K562 (cell line): ENCODE data around the gene THAP11. TPM values are rescaled to one million over a fixed set of nuclear protein-coding genes. Genes with fewer than 3 reads are reported as not detected.
A peak's percentile ranks its signal among the peaks of the same experiment; 100 is the strongest.

Experiments used
- CEBPG ChIP-seq, 3 experiments: fragments of 200-800 bp in 1 of 3; sonication (Bioruptor generic) in 1 of 3; sonication (generic) in 1 of 3; formaldehyde crosslinking in 1 of 3; IDR thresholded peaks in 2 of 3; conservative IDR thresholded peaks in 1 of 3; 2 replicates each; pipeline versions ENCODE4 v1.6.1 to v1.8.0; 2016 to 2022; ENCODE audit warnings: missing compliant biosample characterization in 2 of 3, missing genetic modification characterization in 2 of 3, mild to moderate bottlenecking in 1 of 3, missing genetic modification reagents in 1 of 3
- CREB1 ChIP-seq, 2 experiments: sonication (generic) in 1 of 2; formaldehyde crosslinking in 1 of 2; IDR thresholded peaks; 2 replicates each; pipeline versions ENCODE4 v1.6.1 to v1.8.0; 2012 to 2022; ENCODE audit warnings: inconsistent platforms in 1 of 2, mild to moderate bottlenecking in 1 of 2, missing genetic modification reagents in 1 of 2, moderate library complexity in 1 of 2
- CREB3L1 ChIP-seq: fragments of 450-650 bp; IDR thresholded peaks from 2 replicates; pipeline ENCODE4 v1.6.1; 2014; ENCODE audit warnings: low read depth, mild to moderate bottlenecking, moderate library complexity, borderline replicate concordance
- ETS1 ChIP-seq: conservative IDR thresholded peaks from 2 replicates; pipeline ENCODE4 v1.6.1; 2011; ENCODE audit warnings: low read depth, mild to moderate bottlenecking, low read length; ENCODE audit not compliant: control insufficient read depth
- HCFC1 ChIP-seq: IDR thresholded peaks from 2 replicates; pipeline ENCODE4 v1.6.1; 2012; ENCODE audit warnings: low read depth, low read length, improper control_type of control experiment
- HMGN3 ChIP-seq: IDR thresholded peaks from 2 replicates; pipeline ENCODE4 v1.6.1; 2011; ENCODE audit warnings: borderline replicate concordance, low read depth, mild to moderate bottlenecking, mixed read lengths, low read length; ENCODE audit not compliant: insufficient read length; ENCODE audit errors: extremely low read depth
- MBD2 ChIP-seq: sonication (generic); IDR thresholded peaks from 2 replicates; pipeline ENCODE4 v1.6.1; 2016; ENCODE audit warnings: low read depth, borderline replicate concordance
- MYBL2 ChIP-seq, 2 experiments: fragments of 450-650 bp in 1 of 2; sonication (generic) in 1 of 2; formaldehyde crosslinking in 1 of 2; IDR thresholded peaks; 2 replicates each; pipeline versions ENCODE4 v1.6.1 to v1.8.1; 2017 to 2022; ENCODE audit warnings: borderline replicate concordance in 1 of 2, inconsistent platforms in 1 of 2, low read depth in 1 of 2, mild to moderate bottlenecking in 1 of 2, missing genetic modification reagents in 1 of 2, moderate library complexity in 1 of 2
- NBN ChIP-seq: fragments of 450-650 bp; IDR thresholded peaks from 2 replicates; pipeline ENCODE4 v1.6.1; 2016; ENCODE audit warnings: low read depth, mild to moderate bottlenecking
- PHF8 ChIP-seq: fragments of 200-600 bp; sonication (generic); IDR thresholded peaks from 2 replicates; pipeline ENCODE4 v1.6.1; 2012; ENCODE audit warnings: mixed run types, mild to moderate bottlenecking, inconsistent platforms, low read length, moderate library complexity, borderline replicate concordance
- POLR2G ChIP-seq: fragments of 200-400 bp; formaldehyde crosslinking; IDR thresholded peaks from 2 replicates; pipeline ENCODE4 v1.6.1; 2017; ENCODE audit warnings: low read depth, mild to moderate bottlenecking, antibody characterized with exemption, low read length, moderate library complexity
- SIN3B ChIP-seq: fragments of 450-650 bp; IDR thresholded peaks from 2 replicates; pipeline ENCODE4 v1.6.1; 2017; ENCODE audit warnings: low read depth, mild to moderate bottlenecking, moderate library complexity
- SP2 ChIP-seq: IDR thresholded peaks from 2 replicates; pipeline ENCODE4 v1.6.1; 2011; ENCODE audit warnings: mild to moderate bottlenecking, low read depth, low read length, moderate library complexity; ENCODE audit not compliant: poor library complexity, severe bottlenecking; ENCODE audit errors: extremely low read depth
- TBL1XR1 ChIP-seq, 2 experiments: IDR thresholded peaks; 2 replicates each; pipeline ENCODE4 v1.6.1; 2012; ENCODE audit warnings: improper control_type of control experiment in 2 of 2, low read length in 2 of 2, mild to moderate bottlenecking in 1 of 2
- TEAD1 ChIP-seq, 2 experiments: fragments of 450-650 bp in 1 of 2; sonication (generic) in 1 of 2; formaldehyde crosslinking; IDR thresholded peaks; 2 replicates each; pipeline versions ENCODE4 v1.4.0 to v1.8.0; 2020 to 2022; ENCODE audit warnings: mild to moderate bottlenecking in 2 of 2, missing genetic modification reagents in 1 of 2
- TFAM ChIP-seq: fragments of 250-450 bp; sonication (Bioruptor Pico); conservative IDR thresholded peaks from 2 replicates; pipeline ENCODE4 v1.5.0; 2021; ENCODE audit warnings: mild to moderate bottlenecking, moderate library complexity
- ZFX ChIP-seq: sonication (generic); formaldehyde crosslinking; IDR thresholded peaks from 2 replicates; pipeline ENCODE4 v1.8.0; 2022; ENCODE audit warnings: mild to moderate bottlenecking, missing genetic modification reagents, moderate library complexity
- ZNF699 ChIP-seq: fragments of 250-450 bp; sonication (Bioruptor Pico); IDR thresholded peaks from 2 replicates; pipeline ENCODE4 v1.8.0; 2021; ENCODE audit warnings: mild to moderate bottlenecking, moderate library complexity; ENCODE audit not compliant: insufficient replicate concordance
- polyA plus RNA-seq, 8 experiments: library from polyadenylated mRNA; depleted of rRNA in 4 of 8; stranded (reverse) in 5 of 8; unstranded in 3 of 8; fragments of >200 nt; fragmentation: Nextera tagmentation in 2 of 8; fragmentation: Illumina TruSeq in 1 of 8; extraction: Ambion mirVana in 2 of 8; extraction: Trizol in 1 of 8; gene quantifications; 2 replicates each; pipeline versions ENCODE4 v1.2.1 to v1.2.3, GENCODE V29; 2011 to 2014; ENCODE audit warnings: inconsistent platforms in 1 of 8, missing spikeins in 1 of 8
- total RNA-seq, 7 experiments: library from RNA; depleted of rRNA in 6 of 7; stranded (reverse); fragments of >200 nt in 6 of 7; fragmentation: Illumina TruSeq in 2 of 7; extraction: Trizol in 2 of 7; gene quantifications; 2 replicates each; pipeline versions ENCODE4 v1.2.1 to v1.2.3, GENCODE V29; 2011 to 2021; ENCODE audit warnings: low replicate concordance in 1 of 7
- TF ChIP-seq, protein P1 (sequence below): sonication (generic); formaldehyde crosslinking; IDR thresholded peaks from 2 replicates; pipeline ENCODE4 v1.8.0; 2022; ENCODE audit warnings: mild to moderate bottlenecking, missing genetic modification reagents, borderline replicate concordance

Gene THAP11
- total and polyA plus RNA-seq, 9 of the 15 experiments (the other 6 are each of a cell fraction or from before 2014, with no cell fraction given), result 2.4 to 31.6 (median 21.4) TPM

GRCh38 chr16:67892899-67893742, 51.0 kb downstream of the THAP11 start, which contains the start of gene PSKH1 (continued):
- peak; percentile 59 for TF ChIP-seq HMGN3
- TF ChIP-seq POLR2G, result peak; percentile 93
- TF ChIP-seq MYBL2 (IDR thresholded peaks at IDR 0.05; ENCODE audit: low read depth), result no peak
- 0 out of 2 replicates have a peak, but pooled peaks have one; percentile 47 for TF ChIP-seq MYBL2 (CRISPR knock-in tag; IDR thresholded peaks at IDR 0.05; ENCODE audit: borderline replicate concordance)
- no peak for TF ChIP-seq ZNF699 (CRISPR knock-in tag)
- TF ChIP-seq, protein P1, sequence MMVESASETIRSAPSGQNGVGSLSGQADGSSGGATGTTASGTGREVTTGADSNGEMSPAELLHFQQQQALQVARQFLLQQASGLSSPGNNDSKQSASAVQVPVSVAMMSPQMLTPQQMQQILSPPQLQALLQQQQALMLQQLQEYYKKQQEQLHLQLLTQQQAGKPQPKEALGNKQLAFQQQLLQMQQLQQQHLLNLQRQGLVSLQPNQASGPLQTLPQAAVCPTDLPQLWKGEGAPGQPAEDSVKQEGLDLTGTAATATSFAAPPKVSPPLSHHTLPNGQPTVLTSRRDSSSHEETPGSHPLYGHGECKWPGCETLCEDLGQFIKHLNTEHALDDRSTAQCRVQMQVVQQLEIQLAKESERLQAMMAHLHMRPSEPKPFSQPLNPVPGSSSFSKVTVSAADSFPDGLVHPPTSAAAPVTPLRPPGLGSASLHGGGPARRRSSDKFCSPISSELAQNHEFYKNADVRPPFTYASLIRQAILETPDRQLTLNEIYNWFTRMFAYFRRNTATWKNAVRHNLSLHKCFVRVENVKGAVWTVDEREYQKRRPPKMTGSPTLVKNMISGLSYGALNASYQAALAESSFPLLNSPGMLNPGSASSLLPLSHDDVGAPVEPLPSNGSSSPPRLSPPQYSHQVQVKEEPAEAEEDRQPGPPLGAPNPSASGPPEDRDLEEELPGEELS, result 0 out of 2 replicates have a peak, but pooled peaks have one; percentile 32
- TF ChIP-seq CREB3L1, result 0 out of 2 replicates have a peak, but pooled peaks have one; percentile 51
- TF ChIP-seq NBN, result 0 out of 2 replicates have a peak, but pooled peaks have one; percentile 25
- peak; percentile 39 for TF ChIP-seq SP2
- TF ChIP-seq ZFX (CRISPR knock-in tag), result peak; percentile 98
- TF ChIP-seq CREB1 (IDR thresholded peaks at IDR 0.05), result peak; percentile 98
- peak; percentile 95 for TF ChIP-seq CREB1 (CRISPR knock-in tag; IDR thresholded peaks at IDR 0.05)
- peak; percentile 46; the same call in 1 of the 2 replicates for TF ChIP-seq ETS1
- TF ChIP-seq TFAM (CRISPR knock-in tag), result no peak
- TF ChIP-seq MBD2, result no peak; the same call in 1 of the 2 replicates
- peak; percentile 73 for TF ChIP-seq HCFC1
- TF ChIP-seq SIN3B, result peak; percentile 92
- TF ChIP-seq TEAD1 (CRISPR knock-in tag; IDR thresholded peaks at IDR 0.05), result peak in 1 of 2 experiments; percentile 86; a peak in 2 of 4 replicates
- peak in 1 of 2 experiments; percentile 51; a peak in 1 of 4 replicates for TF ChIP-seq TBL1XR1 (IDR thresholded peaks at IDR 0.05; ENCODE audit: low read length in 2 of 2)
- TF ChIP-seq CEBPG (CRISPR knock-in tag; IDR thresholded peaks at IDR 0.05), result no peak
- no peak for TF ChIP-seq CEBPG (tag; conservative IDR thresholded peaks at IDR 0.05 in 1 of 2, IDR thresholded peaks at IDR 0.05 in 1 of 2)
- TF ChIP-seq PHF8, result peak; percentile 91
